Measurements from ENCODE around the gene VSTM1.

VSTM1 gene, protein sequence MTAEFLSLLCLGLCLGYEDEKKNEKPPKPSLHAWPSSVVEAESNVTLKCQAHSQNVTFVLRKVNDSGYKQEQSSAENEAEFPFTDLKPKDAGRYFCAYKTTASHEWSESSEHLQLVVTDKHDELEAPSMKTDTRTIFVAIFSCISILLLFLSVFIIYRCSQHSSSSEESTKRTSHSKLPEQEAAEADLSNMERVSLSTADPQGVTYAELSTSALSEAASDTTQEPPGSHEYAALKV

GRCh38 chr19:54063350-54064116 is at the start of gene VSTM1:
VSTM1 (minus strand) TSS chr19:54063897; CDS start chr19:54063777, 120 bp downstream.
- TF ChIP-seq GATA2 (IDR thresholded peaks at IDR 0.05; ENCODE audit: low read depth, low read length), result no peak
- no peak for TF ChIP-seq GATA3 (IDR thresholded peaks at IDR 0.05; ENCODE audit: low read depth, low read length)

- TF ChIP-seq GATA3 (IDR thresholded peaks at IDR 0.05; ENCODE audit: low read depth, low read length) (no peak), GATA2 (IDR thresholded peaks at IDR 0.05; ENCODE audit: low read depth, low read length) (no peak)
Observed at GRCh38 chr19:54109651-54110050, 46.0 kb upstream of the VSTM1 start.

GRCh38 chr19:54108496-54108895 is 44.8 kb upstream of the VSTM1 start:
- TF ChIP-seq GATA2 (IDR thresholded peaks at IDR 0.05; ENCODE audit: low read depth, low read length) (no peak), GATA3 (IDR thresholded peaks at IDR 0.05; ENCODE audit: low read depth, low read length) (no peak)

DNA sequence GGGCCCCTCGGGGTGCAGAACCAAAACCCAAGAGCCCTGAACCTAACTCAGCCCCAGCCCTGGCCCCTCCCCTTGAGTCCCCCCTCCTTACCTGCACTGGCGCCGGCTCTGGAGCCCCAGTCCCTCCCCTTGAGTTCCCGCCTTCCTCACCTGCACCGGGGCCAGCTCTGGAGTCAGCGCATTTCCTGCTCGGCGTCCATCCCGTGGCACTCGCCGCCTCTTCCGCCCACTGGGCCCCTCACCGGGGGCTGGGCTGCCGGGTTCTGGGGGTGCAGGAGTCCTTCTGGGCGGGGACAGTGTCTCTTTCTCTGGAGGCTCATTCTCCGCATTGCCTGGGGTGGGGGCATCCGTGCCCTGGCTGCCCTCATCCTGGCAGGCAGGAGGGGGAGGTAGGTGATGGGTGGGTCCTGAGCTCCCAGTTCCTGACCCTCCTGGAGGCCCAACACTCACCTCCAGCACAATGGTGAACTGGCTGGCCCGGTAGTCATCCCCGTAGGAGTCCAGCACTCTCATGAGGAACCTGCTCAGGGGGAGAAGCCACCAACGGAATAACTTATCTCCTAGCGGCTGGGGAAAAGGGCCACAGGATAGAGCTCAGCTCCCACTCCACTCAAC is 44.3 kb upstream of the VSTM1 start:
- no peak for TF ChIP-seq GATA3 (IDR thresholded peaks at IDR 0.05; ENCODE audit: low read depth, low read length)
- TF ChIP-seq GATA2 (IDR thresholded peaks at IDR 0.05; ENCODE audit: low read depth, low read length), result no peak

- TF ChIP-seq GATA2 (IDR thresholded peaks at IDR 0.05; ENCODE audit: low read depth, low read length) (no peak), GATA3 (IDR thresholded peaks at IDR 0.05; ENCODE audit: low read depth, low read length) (no peak)
Observed at GRCh38 chr19:54106716-54107115, 43.0 kb upstream of the VSTM1 start.

GRCh38 chr19:54105796-54106195 is 42.1 kb upstream of the VSTM1 start:
- TF ChIP-seq GATA3 (IDR thresholded peaks at IDR 0.05; ENCODE audit: low read depth, low read length), result no peak

DNA sequence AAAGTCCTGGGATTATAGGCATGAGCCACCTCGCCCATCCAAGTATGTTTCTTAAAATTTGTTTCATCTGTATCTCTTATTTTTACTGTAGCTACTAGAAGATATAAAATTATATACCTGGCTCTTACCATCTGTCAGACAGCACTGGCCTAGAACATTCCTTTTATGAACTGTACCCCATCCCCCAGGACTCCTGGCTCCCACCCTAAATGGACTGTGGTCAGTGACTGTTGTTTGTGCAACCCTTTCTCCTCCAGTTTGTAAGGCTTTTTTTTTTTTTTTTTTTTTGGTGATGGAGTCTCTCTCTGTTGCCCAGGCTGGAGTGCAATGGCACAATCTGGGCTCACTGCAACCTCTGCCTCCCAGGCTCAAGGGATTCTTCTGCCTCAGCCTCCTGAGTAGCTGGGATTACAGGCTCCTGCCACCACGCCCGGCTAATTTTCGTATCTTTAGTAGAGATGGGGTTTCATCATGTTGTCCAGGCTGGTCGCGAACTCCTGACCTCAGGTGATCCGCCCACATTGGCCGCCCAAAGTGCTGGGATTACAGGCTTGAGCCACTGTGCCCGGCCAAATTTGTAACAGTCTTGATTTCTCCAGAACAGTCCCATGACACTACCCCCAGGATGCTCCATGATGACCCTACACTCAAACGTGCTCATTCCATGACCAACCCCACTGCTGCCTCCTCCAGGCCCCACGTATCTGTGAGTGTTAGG is 41.5 kb upstream of the VSTM1 start:
- no peak for TF ChIP-seq GATA2 (IDR thresholded peaks at IDR 0.05; ENCODE audit: low read depth, low read length)
- TF ChIP-seq GATA3 (IDR thresholded peaks at IDR 0.05; ENCODE audit: low read depth, low read length), result no peak

- TF ChIP-seq GATA2 (IDR thresholded peaks at IDR 0.05; ENCODE audit: low read depth, low read length) (no peak), GATA3 (IDR thresholded peaks at IDR 0.05; ENCODE audit: low read depth, low read length) (no peak)
Observed at GRCh38 chr19:54102421-54103169, 38.9 kb upstream of the VSTM1 start, which contains the start of gene NDUFA3. NDUFA3 (plus strand) TSS chr19:54102855; CDS start chr19:54102879, 24 bp downstream.

DNA sequence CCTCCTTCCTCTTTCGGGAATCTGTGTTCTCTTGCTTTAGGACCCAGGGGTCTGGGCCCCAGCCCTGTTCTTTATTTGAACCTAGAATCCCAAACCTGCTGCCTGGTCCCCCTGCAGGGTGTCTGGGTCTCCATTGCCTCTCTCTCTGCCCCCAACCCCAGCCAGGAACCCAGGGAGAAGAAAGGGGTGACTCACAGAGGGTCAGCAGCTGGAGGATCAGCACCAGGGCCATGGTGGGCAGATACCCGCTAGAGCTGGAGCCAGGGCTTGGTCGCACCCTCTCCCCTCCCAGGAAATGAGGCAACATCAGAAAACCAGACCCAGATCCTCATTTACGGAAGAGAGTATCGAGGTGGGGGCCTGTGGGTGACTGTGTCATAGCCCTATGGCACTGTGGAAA is 36.9 kb upstream of the VSTM1 start, which contains the start of gene OSCAR:
Gene OSCAR (minus strand): TSS at position 243 of the 400 bp plus-strand sequence. CDS start 11 bp downstream, at position 232.
- no peak for TF ChIP-seq GATA2 (IDR thresholded peaks at IDR 0.05; ENCODE audit: low read depth, low read length)
- TF ChIP-seq GATA3 (IDR thresholded peaks at IDR 0.05; ENCODE audit: low read depth, low read length), result no peak

- no peak for TF ChIP-seq GATA2 (IDR thresholded peaks at IDR 0.05; ENCODE audit: low read depth, low read length)
- no peak for TF ChIP-seq GATA3 (IDR thresholded peaks at IDR 0.05; ENCODE audit: low read depth, low read length)
Observed at GRCh38 chr19:54099190-54099902, 35.6 kb upstream of the VSTM1 start.

GRCh38 chr19:54096617-54097106 is 33.0 kb upstream of the VSTM1 start:
- TF ChIP-seq GATA2 (IDR thresholded peaks at IDR 0.05; ENCODE audit: low read depth, low read length), result no peak
- no peak for TF ChIP-seq GATA3 (IDR thresholded peaks at IDR 0.05; ENCODE audit: low read depth, low read length)

DNA sequence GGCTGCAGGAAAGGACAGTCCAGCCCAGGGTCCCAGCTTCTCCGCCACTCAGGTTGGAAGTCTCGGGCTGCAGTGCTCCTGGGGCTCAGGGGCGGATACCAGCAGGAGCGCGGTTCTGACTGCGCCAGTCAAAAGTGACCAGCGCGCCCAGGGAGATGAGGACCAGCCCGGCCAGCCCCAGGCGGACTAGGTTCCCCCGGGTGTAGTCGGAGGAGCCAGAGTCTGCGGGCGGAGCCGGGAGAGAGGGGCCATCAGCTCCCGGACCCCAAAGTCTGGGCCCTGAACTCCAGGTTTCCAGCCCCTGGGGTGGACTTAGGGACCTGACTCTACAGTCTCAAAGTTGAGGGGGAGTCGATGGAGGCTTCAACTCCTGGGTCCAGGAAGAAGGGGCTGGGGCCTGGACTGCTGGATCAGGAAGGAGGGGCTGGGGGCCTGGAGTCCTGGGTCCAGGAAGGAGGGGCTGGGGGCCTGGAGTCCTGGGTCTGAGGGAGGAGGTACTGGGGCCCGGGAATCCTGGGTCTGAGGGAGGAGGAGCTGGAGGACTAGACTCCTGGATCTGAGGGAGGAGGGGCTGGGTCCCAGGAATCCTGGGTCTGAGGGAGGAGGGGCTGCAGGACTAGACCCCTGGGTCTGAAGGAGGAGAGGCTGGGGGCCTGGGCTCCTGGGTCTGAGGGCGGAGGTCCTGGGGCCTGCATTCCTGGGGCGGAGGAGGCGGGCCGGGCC is 31.6 kb upstream of the VSTM1 start:
- TF ChIP-seq GATA3 (IDR thresholded peaks at IDR 0.05; ENCODE audit: low read depth, low read length) (no peak), GATA2 (IDR thresholded peaks at IDR 0.05; ENCODE audit: low read depth, low read length) (no peak)

Measured in SH-SY5Y (cell line).